NCI-H2029 treated with DMSO at 0.1 percent for 48 hours (cell line): ENCODE data around the gene PHF11.
"Not testable (repeated sequence)": the region's sequence is repeated elsewhere in the genome, so short reads cannot be mapped to it uniquely, and the experiment has no call there.

Experiments used
- DNase-seq: peaks from one replicate; lab custom pipeline; 2025; lab: John Stamatoyannopoulos, UW

The PHF11 gene

GRCh38 chr13:49546561-49546960 lies 50.8 kb downstream of the PHF11 start:
- no peak for DNase-seq

DNA sequence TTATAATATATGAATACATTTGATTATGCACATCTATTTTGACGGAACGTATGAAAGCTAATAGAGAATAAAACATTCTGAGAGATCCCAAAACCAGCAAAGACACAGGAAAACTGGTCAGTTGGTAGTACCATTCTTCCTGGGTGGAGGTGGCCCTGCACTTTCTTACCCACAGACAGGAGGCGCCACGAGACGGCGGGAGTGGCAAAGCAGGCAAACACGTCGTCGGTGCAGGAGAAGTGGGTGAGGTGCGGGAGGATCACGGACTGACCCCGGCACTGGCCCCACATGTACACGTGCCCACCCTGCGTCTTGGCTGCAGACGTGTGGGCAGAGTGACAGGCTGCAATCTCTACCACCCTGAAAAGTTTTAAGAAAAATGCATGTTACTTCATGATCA lies 53.5 kb downstream of the PHF11 start:
- no peak for DNase-seq

- DNase-seq = no peak
Observed at GRCh38 chr13:49550942-49551644, 55.3 kb downstream of the PHF11 start.

- DNase-seq = no peak
Observed at GRCh38 chr13:49553888-49554287, 58.1 kb downstream of the PHF11 start.

GRCh38 chr13:49554387-49554786 lies 58.6 kb downstream of the PHF11 start:
- DNase-seq = no peak

DNA sequence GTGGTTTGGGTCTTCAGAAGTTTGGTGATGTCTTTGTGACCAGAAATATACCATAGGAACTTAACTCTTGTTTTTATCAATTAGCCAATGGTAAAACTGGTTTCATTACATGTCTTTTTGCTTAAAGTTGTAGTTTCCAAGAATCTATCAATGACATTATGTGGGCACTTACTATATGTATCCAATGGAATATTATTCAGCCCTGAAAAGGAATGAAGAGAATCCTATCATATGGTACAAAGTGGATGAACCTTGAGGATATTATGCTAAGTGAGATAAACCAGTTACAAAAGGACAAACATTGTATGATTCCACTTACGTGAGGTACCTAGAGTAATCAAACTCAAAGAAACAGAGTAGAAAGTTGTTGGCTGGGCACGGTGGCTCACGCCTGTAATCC lies 63.3 kb downstream of the PHF11 start:
- no peak for DNase-seq

- DNase-seq = no peak
Observed at GRCh38 chr13:49560270-49561061, 64.7 kb downstream of the PHF11 start.

- no peak for DNase-seq
Observed at GRCh38 chr13:49561062-49561410, 65.3 kb downstream of the PHF11 start.

- no peak for DNase-seq
Observed at GRCh38 chr13:49563516-49563915, 67.8 kb downstream of the PHF11 start.

GRCh38 chr13:49565461-49565860 lies 69.7 kb downstream of the PHF11 start:
- DNase-seq = not testable (repeated sequence)

DNA sequence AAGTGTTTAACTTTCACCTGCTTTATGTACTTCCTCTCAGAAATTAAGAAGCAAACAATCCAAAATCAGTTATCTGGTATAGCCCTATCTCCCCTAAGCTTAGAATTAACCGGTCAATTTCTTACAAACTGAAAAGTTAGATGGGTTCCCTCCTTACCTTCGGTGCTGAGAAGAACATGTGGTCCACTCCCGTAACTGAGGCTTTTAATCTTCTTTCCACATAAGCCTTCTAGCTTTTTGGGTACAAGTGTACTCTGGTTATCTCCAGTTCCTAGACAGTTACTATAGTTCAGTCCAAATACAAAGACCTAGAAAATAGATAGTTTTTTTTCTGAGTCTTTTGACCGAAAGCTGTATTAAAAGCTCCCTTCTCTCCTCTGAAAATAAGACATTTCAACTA lies 70.7 kb downstream of the PHF11 start:
- DNase-seq = no peak

DNA sequence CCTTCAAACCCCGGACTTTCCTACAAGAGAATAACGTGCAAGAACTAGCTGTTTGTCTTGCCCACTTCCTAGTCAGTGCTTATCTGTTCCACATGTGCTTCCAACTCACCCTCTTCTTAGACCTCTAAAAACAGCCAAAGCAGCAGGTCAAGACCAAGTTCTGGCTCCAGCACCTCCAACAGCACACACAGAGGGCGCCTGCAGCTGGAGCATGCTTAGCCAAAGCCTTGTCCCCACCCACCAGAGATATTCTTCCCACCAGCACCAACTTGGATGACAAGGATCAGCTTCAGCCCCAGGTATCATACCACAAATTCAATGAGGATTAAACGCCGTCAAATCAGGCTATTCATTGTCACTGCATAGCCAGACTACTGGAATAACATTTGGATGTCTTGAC lies 71.7 kb downstream of the PHF11 start:
- DNase-seq = no peak

GRCh38 chr13:49569993-49570689 lies 74.4 kb downstream of the PHF11 start:
- DNase-seq = no peak

- DNase-seq = no peak
Observed at GRCh38 chr13:49571299-49572240, 75.8 kb downstream of the PHF11 start.
